CD4-positive, alpha-beta T cell treated with Interleukin-6 at 100 ng/mL for 8 hours (primary cell): Measurements from ENCODE around the gene PATL1.
"Not testable (repeated sequence)": the region's sequence is repeated elsewhere in the genome, so short reads cannot be mapped to it uniquely, and the experiment has no call there.

Source experiments
- DNase-seq: peaks from one replicate; pipeline ENCODE4 v3.0.0-alpha.2; 2020; ENCODE audit warnings: mixed read lengths, low spot score

The PATL1 gene

GRCh38 chr11:59668950-59669610, at the start of gene PATL1:
PATL1 (minus strand) TSS chr11:59669037; CDS start chr11:59668895, 142 bp downstream.
- peak; percentile 100 for DNase-seq

- no peak for DNase-seq
Measured at GRCh38 chr11:59716051-59716450, 47.2 kb upstream of the PATL1 start.

DNA sequence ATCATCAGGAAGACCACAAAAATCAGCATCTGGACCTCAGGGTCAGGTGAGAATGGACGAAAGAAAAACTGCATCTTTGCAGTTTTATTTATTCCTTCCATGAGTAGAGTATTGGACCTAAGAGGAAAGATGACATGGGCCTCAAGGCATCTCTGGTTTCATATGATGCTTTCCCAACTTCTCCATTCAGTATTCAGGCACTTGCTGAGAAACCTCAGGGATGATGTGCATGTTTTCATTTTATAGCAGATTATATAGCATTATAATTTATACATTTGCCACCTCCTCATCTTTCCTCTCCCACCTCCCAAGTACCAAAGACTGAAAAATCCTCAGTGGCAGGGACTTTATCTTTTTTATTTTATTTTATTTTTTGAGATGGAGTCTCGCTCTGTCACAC, 44.9 kb upstream of the PATL1 start, which contains the start of gene OR10V1:
Gene OR10V1 (minus strand): TSS at position 101 of the 400 bp plus-strand sequence. CDS start 0 bp downstream, at position 101.
- DNase-seq, result no peak

- DNase-seq, result no peak
Measured at GRCh38 chr11:59710136-59710847, 41.5 kb upstream of the PATL1 start.

- no peak for DNase-seq
Measured at GRCh38 chr11:59708537-59708936, 39.7 kb upstream of the PATL1 start.

DNA sequence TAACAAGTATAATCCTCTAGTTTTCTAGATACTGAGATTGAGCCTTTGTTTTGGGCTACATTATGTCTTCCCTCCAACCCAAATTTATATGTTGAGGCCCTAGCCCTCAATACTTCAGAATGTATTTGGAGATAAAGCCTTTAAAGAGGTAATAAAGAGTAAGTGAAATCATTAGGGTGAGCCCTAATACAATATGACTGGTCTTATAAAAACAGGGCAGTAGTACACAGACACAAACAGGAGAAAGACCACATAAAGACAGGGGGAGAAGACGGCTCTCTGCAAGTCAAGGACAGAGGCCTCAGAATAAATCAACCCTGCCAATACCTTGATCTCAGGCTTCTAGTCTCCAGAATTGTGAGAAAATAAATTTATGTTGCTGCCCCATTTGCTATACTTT, 38.5 kb upstream of the PATL1 start:
- no peak for DNase-seq

GRCh38 chr11:59706518-59707285, 37.9 kb upstream of the PATL1 start:
- no peak for DNase-seq

GRCh38 chr11:59705294-59705693, 36.5 kb upstream of the PATL1 start:
- no peak for DNase-seq

DNA sequence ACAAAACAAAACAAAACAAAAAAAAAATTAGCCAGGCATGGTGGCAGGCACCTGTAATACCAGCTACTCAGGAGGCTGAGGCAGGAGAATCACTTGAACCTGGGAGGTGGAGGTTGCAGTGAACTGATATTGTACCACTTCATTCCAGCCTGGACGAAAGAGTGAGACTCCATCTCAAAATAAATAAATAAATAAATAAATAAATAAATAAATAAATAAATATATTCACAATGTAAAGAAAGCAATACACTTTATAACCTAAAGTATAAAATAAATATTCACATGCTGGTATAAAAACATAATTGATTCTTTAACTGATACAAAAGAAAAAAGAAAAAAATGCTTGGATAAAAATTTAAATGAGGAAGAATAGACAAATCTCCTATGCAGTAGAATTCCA, 34.7 kb upstream of the PATL1 start:
- not testable (repeated sequence) for DNase-seq

DNA sequence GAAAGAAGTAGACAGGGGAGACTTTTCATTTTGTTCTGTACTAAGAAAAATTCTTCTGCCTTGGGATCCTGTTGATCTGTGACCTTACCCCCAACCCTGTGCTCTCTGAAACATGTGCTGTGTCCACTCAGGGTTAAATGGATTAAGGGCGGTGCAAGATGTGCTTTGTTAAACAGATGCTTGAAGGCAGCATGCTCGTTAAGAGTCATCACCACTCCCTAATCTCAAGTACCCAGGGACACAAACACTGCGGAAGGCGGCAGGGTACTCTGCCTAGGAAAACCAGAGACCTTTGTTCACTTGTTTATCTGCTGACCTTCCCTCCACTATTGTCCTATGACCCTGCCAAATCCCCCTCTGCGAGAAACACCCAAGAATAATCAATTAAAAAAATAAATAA, 31.3 kb upstream of the PATL1 start:
- not testable (repeated sequence) for DNase-seq

GRCh38 chr11:59698506-59698905, 29.7 kb upstream of the PATL1 start:
- no peak for DNase-seq

GRCh38 chr11:59692915-59693314, 24.1 kb upstream of the PATL1 start:
- no peak for DNase-seq

GRCh38 chr11:59691156-59691555, 22.3 kb upstream of the PATL1 start:
- DNase-seq, result no peak

GRCh38 chr11:59689015-59689414, 20.2 kb upstream of the PATL1 start:
- no peak for DNase-seq

DNA sequence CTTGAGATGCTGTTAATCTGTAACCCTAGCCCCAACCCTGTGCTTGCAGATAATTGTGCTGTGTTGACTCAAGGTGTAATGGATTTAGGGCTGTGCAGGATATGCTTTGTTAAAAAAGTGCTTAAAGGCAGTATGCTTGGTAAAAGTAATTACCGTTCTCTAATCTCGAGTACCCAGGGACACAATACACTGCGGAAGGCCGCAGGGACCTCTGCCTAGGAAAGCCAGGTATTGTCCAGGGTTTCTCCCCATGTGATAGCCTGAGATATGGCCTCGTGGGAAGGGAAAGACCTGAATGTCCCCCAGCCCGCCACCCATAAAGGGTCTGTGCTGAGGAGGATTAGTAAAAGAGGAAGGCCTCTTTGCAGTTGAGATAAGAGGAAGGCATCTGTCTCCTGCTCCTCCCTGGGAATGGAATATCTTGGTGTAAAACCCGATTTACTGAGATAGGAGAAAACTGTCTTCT, 12.5 kb upstream of the PATL1 start:
- DNase-seq, result not testable (repeated sequence)

DNA sequence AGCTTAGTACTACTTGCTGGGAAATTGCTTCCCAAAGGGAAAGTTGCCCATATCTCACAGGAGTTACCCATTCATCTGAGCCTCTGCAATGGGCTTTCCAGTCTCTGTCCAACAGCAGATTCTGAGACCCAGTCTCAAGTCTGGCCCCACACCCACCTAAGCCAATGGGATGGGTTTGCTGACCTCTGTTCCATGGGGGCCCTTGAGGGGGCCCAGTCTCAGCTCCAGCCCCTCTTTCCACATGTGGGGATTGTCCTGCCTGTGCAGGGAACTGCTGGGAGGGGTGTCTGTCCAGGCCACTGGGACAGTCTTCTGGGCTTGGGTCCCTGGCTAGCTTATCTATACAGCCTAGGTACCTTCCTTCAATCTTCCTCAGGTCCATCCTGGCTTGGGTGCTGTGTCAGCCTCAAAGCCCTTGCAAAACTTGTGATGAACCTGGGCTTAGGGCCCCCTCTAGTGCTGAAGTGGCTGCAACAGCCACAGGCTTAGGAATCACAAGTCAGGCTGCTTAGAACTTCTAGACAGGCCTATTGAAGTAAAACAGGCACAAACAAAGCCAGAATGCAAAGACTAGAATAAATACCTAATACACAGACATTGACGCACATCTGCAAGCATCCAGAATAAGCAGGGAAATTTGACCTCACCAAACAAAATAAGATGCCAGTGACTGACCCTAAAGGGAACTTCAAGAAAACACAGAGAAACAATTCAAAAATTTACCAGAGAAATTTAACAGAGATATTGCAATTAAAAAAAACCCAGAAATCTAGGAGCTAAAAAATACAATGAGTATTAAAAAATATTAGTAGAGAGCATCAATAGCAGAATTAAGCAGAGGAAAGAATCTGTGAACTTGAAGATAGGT, 11.7 kb upstream of the PATL1 start:
- DNase-seq, result peak; percentile 61

GRCh38 chr11:59679347-59679746, 10.5 kb upstream of the PATL1 start:
- DNase-seq, result no peak

- no peak for DNase-seq
Measured at GRCh38 chr11:59678813-59679165, 10.0 kb upstream of the PATL1 start.

DNA sequence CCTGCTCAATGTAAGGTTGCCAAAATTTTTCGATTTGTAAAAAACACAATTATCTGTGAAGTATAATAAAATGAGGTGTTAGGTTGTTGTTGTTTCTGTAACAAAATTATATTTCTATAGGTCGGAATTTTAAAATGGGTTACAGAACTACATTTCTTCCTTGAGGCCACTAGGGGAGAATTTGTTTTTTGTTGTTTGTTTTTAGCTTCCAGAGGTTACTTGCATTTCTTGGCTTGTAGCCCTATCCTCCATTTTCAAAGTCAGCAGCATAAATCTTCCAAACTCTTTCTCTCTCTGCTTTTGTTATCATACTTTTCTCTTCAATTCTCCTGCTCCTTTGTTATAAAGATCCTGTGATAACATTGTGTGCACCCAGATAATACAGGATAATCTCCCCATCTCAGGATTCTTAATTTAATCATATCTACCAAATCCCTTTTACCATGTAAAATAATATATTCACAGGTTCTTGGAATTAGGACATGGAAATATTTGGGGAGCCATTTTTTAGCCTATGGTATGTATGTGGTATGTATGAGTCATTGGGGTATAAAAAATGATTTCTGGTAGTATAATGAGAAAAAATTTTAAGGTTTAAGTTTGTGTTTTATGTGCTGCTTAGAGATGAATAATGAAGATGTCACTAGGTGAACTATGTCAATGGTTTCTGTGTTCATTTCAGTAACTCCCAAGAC, 9.4 kb upstream of the PATL1 start:
- no peak for DNase-seq

GRCh38 chr11:59676205-59676604, 7.4 kb upstream of the PATL1 start:
- no peak for DNase-seq

DNA sequence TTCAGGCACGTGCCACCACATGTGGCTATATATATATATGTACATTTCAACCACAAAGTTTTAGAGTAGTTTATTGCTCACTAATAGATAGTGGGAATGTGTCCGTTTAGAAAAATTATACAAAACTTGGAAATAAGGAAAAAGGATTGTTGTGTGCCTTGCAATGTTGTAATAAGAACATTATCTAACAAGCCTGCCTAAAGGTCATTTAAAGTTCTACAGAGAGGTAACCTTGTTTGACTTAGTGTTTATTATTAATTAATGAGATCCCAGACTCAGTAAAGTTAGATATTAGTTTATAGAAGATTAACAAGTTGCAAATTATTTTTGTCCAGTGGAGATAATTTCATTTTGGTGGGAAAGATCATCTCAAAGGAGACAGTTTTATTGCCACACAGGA, 5.5 kb upstream of the PATL1 start:
- no peak for DNase-seq
